CD4-positive, alpha-beta T cell treated with Interleukin-4 for 4 hours (primary cell): ENCODE results near the gene ASPA.
"Not testable (repeated sequence)": the region's sequence is repeated elsewhere in the genome, so short reads cannot be mapped to it uniquely, and the experiment has no call there.

Experiments
- DNase-seq: peaks from one replicate; pipeline ENCODE4 v3.0.0-alpha.2; 2020

Gene ASPA

DNA sequence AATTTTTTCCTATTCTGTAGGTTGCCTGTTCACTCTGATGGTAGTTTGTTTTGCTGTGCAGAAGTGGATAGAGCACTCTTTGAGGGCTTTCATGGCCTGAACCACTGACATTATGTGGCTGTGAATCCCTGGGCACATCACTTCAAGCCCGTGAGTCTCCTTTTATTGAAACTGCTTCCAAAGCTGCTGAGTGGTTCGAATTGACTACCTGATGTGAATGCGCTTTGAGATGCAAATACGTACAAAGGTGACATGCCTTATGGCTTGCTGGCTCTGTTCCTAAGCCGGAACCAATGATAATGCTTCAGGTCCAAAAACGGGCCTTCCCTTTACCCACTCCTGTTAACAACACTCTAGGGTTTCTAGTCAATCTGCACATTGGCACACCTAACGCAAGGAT lies 34.3 kb downstream of the ASPA start:
- DNase-seq: no peak

DNA sequence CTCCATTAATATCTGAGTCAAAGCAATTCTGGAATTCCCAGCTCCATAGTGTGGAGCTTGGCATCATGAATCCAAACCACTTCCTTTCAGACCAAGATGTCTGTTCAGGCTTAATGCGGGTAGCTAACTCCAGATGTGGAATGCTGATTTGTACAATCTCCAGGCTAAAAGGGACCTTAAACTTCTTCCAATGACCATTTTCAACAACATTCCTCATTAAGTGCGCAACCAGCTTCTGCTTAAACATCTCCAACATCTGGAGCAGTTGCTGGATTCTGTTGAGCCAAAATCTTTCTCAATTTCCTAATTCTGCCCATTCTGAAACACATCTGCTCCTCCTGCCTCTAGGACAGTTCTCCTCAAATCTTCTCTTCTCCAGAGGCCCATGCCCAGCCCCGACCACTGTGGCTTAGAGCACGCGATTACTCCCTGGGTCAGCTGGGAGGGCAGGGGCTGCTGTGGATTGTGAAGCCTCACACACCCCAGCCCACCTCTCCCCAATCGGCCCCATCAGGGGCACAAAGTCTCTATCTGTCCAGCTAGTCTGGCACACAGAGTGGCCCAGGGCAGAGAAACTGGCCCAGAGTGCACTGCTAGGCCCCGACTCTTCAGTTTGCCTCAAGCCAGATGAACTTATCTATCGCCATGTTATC lies 36.2 kb downstream of the ASPA start:
- DNase-seq: no peak

DNA sequence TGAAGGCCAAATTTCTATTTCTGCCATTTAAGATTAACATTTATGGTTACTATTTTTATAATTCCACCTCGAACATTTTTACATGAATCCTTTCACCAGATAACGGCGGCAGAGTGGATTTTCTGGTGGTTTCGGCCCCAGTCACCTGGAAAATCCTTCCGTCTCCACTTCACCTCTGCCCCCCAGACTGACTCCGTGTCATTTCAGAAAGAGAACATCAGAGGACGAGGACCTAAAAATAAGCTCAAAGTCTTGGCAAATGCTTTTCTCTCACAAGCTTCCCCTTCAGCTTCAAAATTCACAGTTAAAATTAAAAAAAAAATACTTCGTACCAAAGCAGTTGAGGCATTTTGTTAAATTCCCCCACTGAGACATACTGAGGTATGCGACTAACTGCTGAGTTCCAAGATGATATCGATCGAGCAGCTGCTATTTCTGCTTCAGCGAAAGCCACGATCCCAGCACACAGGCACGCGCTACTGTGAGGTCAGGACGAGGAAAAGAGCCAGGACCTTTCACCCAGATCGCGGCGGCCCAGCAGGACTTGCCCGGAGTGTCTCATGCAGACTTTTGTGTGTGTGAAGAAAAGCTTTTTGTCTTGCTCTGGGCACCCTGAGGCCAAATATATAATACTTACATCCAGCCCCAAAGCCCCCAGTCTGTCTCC lies 36.8 kb downstream of the ASPA start:
- DNase-seq: no peak

DNA sequence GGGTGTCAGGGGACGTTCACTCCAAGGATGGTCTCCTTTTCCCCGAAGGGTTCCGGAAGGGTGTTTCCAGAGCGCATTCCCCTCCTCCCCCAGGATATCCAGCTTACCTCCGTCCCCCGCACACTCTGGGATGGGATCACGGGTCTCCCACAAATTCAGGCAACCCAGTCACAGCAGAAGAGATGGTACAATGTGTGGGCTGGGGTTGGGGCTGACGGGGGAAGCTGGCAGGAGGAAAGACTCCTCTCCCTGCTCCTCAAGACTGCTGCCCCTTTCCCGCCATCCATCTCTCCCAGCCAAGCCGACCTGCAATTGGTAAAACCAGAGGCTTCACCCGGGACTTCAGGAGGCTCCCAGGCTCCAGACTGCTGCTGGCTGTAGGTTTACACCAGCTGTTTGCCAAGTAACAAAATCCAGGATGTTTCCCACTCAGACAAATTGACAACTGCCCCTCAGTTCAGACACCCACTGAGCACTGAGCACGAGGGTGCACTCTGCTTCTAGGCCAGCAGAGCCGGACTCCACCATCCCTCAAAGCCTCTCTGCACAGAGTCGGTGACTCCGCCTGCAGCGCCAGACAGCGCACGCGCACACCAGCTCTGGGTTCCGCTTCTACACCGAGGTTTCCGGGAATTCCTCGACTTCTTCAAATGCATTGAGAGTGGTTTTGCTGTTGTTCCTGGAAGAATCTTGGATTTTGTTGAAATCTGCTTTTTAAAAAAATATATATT lies 37.7 kb downstream of the ASPA start:
- no peak for DNase-seq

DNA sequence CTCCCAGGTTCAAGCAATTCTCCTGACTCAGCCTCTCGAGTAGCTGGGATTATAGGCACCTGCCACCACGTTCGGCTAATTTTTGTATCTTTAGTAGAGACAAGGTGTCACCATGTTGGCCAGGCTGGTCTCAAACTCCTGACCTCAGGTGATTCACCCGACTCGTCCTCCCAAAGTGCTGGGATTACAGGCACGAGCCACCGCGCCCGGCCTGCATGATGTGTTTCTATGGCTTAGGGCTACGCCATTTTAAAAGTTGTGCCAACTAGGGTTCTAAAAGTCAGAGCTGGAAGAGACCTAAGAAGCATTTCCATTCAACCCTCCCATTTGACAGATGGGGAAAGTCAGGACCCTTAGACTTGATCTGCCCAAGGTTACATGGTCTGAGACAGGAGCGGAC lies 38.4 kb downstream of the ASPA start:
- not testable (repeated sequence) for DNase-seq

DNA sequence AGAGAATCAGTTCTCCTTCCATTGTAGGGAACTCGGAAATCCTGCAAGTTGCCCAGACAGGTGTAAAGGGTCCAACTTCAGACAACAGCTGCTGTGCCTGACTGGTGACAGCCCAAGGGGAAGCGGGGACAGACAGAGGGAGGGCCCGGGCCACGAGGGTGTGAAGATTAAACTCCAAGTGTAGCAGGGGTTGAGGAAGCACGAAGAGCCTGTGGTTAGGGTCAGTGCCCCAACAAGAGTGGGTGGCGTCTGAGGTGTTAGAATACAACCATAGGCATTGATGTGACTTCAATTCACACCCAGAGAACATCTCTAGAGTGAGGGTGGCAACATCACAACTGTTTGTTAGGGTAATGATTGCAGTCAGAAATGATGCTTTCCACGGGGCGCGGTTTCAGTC lies 39.1 kb downstream of the ASPA start:
- no peak for DNase-seq

DNA sequence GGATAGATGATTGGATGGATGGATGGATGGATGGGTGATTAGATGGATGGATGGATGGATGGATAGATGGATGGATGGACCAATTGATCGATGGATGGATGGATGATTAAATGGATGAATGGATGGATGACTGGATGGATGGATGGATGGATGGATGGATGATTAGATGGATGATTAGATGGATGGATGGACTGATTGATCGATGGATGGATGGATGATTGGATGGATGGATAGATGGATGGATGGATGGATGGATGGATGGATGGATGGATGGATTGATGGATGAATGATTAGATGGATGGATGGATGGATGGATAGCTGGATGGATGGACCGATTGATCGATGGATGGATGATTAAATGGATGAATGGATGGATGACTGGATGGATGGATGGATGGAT lies 43.7 kb downstream of the ASPA start:
- DNase-seq: not testable (repeated sequence)

DNA sequence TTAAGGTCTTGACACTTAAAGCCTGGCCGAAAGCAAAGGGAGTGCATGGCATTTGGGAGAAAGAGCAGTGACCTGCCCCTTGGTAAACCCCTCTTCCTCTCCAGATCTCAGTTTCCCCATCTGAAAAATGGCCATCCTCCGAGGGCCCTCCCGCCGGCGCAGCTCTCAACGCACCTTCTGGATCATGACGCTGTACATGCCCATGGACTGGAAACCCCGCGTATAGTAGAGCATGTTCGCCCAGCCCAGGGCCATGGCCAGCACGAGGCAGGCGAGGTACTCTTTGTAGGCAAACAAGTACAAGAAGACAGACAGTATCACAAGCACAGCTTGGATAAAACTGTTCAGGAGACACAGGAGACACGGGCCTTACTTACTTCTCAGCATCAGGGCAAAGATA lies 48.2 kb downstream of the ASPA start:
- no peak for DNase-seq

DNA sequence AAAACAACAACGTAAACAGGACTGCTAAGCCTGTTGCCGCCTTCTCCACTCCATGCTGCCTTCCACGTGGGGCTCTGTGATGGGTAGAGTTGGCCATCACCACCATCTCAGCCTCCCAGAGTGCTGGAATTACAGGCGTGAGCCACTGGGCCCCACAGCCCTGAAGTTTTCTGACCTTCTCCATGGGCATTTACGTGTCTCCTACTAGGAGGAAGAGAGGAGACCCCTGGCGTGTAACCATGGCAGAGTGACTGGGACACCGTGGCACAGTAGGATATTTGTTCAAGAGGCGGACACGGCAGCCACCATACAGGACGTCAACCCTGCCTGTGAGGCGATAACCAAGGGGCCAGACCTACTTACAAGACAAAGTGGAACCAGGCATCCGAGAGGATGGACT lies 50.7 kb downstream of the ASPA start:
- no peak for DNase-seq

DNA sequence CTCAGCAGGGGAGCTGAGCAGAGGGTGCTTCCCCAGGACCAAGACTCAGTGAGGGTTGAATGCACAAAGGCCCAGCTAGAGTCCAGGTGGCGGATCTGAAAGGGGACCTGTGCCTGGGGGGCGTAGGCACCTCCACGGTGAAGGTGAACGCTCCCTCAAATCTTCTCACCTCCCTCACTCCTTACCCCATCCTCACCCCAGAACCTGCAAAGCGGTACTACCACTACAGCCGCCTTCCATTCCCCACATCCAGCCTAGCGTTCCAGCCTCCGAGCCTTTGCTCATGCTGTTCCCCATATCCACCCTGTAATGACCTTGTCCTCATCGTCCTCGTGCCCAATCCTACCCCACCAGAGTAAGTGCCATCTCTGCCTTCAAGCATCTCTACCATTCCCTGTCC lies 51.2 kb downstream of the ASPA start:
- DNase-seq: no peak

DNA sequence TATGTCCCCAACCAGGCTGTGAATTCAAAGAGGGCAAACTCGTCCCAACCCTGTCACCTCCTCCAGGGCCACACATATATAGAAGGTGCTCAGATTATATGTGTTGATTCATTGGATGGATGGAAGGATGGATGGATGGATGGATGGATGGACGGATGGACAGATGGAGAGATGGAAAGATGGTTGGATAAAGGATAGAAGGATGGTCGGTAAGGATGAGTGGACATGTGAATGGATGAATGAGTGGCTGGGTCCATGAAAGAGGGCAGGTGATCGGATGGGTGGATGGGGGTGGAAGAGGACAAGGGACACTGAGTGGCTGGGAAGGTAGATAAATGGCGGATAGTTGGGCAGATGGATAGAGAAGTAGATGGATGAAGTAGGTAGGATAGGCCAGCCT lies 51.7 kb downstream of the ASPA start:
- DNase-seq: no peak

DNA sequence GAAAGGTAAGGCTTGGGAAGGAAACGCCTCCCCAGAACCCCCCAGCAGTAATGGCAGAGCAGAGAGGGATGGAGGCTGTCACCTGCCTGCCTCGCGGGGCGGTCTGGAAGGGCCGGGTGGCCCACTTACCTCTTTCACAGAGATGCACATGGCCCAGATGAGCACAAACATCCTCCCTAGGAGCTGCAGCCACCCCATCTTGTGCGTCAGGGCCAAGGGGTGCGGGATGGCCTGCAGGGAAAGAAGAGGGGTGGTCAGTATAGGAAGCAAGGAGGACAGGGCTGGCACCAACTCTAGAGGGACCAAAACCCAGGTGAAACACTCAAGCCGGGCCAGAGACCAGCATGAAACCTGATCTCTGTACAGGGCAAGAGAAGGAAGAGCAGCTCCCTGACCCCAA lies 52.1 kb downstream of the ASPA start:
- DNase-seq: no peak

DNA sequence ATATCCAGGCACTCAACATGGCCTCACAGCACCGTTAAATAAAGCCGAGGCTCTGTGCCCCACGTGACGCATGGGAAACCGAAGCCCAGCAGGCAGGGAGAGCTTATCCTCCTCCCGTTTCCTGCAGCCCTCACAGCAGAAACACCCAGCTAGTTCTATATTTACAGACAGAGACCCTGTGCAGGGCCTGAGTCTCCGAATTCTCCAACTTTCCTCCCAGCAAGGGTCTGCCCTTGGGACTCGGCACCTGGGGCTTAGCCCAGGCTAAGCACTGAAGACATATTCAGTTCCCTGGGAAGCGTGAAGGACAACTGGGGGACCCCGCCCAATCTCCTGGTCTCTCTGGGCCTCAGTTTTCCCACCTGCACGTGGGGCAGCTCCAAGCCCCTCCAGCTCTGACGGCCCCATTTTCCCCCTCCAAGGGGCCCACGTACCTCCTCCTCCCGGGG lies 52.6 kb downstream of the ASPA start:
- DNase-seq: no peak

DNA sequence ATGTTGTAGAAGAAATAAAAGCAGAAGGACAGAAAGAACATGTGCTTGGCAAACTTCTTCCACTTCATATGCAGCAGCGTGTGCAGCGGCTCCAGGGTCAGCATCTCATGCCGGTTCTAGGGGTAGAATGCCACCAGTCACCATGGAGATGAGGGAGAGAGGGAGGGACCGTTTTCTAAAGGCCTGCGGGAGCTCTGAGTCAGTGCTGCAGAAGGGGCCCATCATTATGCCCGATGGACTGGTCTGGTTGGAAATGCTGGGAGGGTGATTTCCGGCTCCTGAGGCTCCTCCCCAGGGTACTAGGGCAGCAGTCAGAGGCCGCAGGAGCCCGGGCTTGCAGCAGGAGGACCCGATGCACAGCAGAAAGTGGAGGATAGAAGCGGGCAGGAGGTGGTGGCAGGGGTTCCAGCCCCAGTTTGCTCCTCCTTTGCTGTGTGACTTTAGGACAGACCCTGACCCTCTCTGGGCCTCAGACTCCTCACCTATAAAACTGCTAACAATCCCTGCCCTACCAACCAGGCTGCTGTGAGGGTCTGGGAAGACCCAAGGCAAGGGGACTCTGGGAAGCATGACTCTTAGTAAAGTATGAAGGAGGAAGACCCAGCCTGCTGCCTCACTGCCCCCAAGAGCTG lies 53.2 kb downstream of the ASPA start:
- no peak for DNase-seq

DNA sequence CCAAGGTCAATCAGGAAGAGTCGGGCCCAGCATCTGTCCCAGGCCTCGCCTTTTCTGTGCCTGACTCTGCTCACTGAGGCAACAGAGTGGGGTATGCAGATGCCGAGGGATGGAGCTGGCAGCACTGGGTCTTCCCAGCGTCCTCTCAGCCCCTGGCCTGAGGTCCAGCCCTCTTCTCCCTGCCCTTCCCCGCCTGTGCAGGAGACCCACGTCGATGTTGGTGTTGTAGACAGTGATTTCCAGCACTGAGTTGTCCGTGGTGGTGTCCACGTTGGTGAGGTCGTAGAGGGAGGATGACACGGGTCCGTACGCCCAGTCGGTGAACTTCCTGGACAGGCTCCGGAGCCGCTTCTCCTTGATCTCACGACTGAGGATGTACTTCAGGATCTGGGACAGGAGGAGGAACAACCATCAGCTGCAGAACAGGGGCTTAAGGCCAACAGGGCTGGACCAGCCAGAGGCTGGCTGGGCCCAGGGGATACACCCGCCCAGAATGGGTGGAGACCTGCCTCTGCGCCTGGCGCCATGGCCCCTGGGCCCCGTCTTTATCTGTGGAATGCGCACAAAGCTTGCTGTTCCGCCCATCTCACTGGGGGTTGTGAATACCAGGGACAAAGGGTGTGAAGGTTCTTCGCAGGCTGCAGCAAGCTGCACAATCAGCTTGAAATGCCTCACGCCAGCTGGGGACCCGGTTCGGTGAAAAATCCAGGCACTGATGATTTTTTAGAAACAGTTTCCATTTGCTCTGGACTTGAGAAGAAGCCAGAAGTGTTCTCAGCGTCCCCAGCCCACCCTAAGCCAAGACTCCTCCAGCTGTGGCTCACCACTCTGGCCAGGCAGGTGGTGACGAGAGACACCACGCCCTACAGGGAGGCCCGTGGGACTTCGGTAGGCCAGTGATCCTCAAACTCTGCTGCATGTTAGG lies 54.3 kb downstream of the ASPA start:
- no peak for DNase-seq

DNA sequence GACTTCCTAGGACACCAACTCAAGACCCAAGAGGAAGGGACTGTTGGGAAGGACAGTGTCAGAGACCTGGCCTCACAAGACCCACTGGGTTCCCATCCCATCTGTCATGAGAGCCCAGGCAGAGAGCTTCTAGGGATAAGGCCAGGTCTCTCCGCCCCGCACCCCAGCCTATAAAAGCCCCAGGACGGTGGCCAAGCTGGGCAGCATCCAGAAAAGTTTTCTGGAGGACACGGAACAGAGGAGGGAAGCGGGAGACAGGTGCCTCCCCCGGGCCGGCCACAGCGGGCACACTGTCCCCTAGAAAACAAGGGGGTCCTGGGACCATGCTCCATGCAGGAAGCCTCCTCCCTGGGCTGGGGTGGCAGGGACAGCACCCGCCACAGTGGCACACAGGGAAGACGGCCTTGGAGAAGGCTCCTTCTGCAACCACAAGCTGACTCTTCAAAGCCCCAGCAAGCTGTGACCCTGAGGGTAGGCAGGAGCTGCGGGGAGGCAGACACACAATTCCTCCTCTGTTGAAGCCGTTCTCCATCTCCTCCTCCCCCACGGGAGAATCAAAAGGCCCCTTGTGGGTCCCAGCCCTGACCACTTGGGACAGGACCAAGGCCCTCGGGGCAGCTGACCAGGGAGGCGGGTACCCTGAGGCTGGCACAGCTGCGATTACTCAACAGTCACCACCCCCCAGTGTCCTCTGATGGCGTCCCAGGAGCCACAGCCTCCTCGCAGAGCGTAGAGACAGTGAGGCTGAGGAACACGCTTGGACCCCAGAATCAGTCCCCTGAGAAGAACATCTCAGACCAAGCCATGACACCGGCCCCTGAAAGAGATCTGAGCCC lies 55.7 kb downstream of the ASPA start:
- DNase-seq: no peak

DNA sequence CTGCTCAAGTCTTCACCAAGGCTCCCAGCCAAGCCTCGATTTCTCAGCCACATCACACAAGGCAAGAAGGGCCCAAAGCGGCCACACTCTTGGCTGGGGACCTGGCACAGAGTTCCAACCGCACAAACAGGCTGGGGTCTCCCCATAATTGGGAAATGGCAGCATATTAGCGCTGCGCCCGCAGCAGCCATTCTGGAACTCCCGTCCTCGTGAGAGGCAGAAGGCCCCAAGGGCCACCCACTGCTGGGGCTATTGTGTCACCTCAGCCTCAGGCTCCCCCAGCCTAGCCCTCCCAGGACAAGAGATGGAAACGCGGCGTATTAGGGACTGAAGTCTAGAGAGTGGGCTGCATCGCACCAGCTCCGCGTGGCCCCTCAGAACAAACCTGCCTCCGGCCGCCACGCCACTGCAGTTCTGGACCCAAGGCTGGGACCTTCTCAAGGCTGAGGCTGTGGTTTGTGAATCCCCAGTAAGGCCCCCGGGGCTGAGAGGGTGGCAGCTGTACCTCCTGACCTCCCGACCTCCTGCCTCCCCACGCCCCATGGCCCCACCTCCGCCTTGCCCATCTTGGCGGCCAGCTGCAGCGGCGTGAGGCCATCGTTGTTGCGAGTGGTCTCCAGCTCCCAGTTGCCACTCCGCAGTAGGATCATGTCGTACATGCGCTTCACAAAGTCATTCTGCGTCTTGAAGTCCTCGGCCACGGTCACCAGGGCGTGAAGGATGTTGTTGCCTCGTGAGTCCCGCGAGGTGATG lies 56.5 kb downstream of the ASPA start:
- no peak for DNase-seq

DNA sequence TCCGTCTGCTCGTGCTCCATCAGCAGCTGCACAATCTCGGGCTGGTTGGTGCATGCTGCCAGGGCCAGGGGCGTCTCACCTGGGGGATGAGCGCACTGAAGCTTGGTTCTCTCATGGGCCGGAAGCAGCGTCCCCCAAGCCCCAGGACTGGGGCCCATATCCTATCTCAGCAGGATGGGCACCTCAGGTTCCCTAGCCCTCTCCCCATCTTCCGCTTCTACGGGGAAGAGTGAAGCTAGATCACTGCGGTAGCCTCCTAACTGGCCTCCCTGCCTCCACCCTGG lies 57.0 kb downstream of the ASPA start:
- no peak for DNase-seq

DNA sequence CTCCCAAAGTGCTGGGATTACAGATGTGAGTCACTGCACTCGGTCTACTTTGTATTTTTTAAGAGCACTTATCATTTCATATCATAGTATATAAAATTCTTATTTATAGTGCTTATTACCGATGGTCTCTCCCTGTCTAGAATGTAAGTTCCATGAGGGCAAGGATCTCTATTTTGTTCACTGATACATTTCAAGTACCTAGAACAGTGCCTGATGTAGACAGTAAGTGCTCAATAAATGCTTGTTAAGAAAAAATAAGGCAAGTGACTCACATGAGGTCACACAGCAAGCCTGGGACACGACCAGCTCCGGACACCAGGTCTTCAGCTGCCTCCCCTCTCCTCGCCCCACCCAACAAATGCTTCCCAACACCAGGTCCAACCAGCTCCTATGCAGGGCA lies 58.0 kb downstream of the ASPA start:
- DNase-seq: no peak

DNA sequence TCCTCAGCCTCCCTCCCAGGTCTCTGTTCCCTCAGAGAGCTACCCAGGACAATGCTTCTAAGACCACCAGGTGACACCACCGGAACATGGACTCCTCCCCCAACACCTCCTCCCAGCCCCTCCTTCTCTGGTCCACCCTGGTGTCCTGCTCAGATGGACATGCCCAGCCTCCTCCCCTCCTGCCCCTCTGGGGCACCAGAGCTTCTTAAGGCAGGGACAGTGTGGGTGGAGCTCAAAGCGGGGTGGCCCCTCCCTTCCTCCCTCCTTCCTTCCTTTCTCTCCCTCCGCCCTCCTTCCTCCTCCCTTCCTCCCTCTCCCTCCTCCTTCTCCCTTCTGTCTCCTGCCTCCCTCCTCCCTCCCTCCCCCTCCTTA lies 59.1 kb downstream of the ASPA start:
- no peak for DNase-seq

DNA sequence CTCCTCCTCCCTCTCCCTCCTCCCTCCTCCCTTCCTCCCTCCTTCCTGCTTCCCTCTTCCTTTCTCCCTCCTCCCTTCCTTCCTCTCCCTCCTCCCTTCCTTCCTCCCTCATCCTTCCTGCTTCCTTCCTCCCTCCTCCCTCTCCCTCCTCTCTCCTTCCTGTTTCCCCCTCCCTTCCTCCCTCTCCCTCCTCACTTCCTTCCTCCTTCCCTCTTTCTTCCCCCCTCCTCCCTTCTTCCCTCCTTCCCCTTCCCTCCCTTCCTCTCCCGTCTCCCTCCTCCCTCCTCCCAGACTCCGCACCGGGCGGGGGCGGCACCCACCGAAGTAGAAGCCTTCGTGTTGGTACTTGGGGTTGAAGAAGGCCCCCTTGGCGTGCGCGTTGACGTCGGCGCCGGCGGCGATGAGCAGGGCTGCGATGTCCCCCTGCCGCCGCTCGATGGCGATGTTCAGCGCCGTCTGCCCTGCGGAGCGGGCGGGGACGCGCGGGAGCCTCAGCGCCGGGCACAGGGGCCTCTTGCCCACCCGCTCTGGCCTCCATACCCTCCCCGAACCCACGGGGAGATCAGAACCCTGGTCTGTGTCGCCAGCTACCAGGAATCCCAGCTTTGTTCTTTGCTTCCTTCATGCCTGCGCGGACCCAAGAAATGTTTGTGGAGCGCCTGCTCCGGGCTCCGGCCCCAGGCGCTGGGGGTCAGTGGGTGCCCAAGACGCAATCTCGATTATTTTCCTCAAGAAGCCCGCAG lies 59.6 kb downstream of the ASPA start:
- peak; percentile 27 for DNase-seq
